WTC11 (cell line): ENCODE results near the gene QPCTL.

ENCODE experiments used
- CBFB ChIP-seq: sonication (generic); formaldehyde crosslinking; IDR thresholded peaks from 2 replicates; pipeline ENCODE4 v1.8.1; 2022; ENCODE audit warnings: mild to moderate bottlenecking, low read depth, missing genetic modification reagents
- IRF2 ChIP-seq: sonication (generic); formaldehyde crosslinking; IDR thresholded peaks from 2 replicates; pipeline ENCODE4 v1.8.0; 2022; ENCODE audit warnings: low read depth, missing genetic modification reagents, borderline replicate concordance
- JUN ChIP-seq: sonication (generic); formaldehyde crosslinking; IDR thresholded peaks from 2 replicates; pipeline ENCODE4 v1.8.0; 2023; ENCODE audit warnings: mild to moderate bottlenecking, missing genetic modification reagents
- NR3C1 ChIP-seq: sonication (generic); formaldehyde crosslinking; conservative IDR thresholded peaks from 2 replicates; pipeline ENCODE4 v1.8.1; 2023; ENCODE audit warnings: low read depth, mild to moderate bottlenecking, missing genetic modification reagents
- TF ChIP-seq, protein P1 (sequence below): fragments of 200-600 bp; IDR thresholded peaks from 2 replicates; pipeline ENCODE4 v1.8.0; 2022; ENCODE audit warnings: antibody characterized with exemption
- TF ChIP-seq, protein P2 (sequence below): sonication (generic); formaldehyde crosslinking; IDR thresholded peaks from 2 replicates; pipeline ENCODE4 v1.8.1; 2023; ENCODE audit warnings: mild to moderate bottlenecking, missing genetic modification reagents, moderate library complexity
- TF ChIP-seq, protein P3 (sequence below): sonication (generic); formaldehyde crosslinking; IDR thresholded peaks from 2 replicates; pipeline ENCODE4 v1.8.1; 2022; ENCODE audit warnings: low read depth, missing genetic modification reagents, borderline replicate concordance
- TF ChIP-seq, protein P4 (sequence below): sonication (generic); formaldehyde crosslinking; conservative IDR thresholded peaks from 2 replicates; pipeline ENCODE4 v1.8.1; 2022; ENCODE audit warnings: mild to moderate bottlenecking, missing genetic modification reagents
- TF ChIP-seq, protein P5 (sequence below): sonication (generic); formaldehyde crosslinking; IDR thresholded peaks from 2 replicates; pipeline ENCODE4 v1.8.1; 2022; ENCODE audit warnings: low read depth, mild to moderate bottlenecking, moderate library complexity, missing genetic modification reagents, borderline replicate concordance

DNA sequence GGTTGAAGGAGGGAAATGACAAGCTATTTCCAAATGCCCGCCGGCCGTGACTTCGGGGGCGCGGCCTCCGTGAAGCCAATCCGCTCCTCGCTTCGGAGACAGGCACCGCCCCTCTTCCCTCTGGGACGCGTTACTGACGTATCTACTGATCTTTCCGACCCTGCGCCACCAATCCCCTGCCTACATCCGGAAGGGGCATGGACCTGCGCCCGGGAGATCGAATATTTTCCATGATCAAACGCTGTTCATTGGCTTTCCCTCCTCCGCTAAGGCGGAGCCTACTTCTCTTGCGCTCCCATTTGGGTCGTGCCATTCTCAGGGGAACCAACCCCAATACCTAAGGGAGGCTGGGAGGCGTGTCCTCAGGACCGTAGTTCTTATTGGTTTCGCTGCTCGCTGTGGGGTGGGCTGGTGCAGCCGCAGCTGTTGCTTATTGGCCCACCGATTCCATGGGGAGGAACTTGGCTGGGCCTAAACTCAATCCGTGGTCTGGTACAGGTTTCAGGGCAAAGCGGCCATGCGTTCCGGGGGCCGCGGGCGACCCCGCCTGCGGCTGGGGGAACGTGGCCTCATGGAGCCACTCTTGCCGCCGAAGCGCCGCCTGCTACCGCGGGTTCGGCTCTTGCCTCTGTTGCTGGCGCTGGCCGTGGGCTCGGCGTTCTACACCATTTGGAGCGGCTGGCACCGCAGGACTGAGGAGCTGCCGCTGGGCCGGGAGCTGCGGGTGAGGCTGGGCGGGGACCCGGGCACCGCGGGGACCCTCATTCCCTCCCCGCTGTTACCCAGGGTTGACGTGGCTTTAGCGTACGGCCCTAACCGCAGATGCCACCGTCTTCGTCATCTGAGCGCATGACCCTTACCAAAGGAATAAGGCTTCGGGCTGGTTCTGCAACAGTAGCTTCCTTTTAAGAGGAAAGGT, at the start of gene QPCTL:
- TF ChIP-seq, protein P1, sequence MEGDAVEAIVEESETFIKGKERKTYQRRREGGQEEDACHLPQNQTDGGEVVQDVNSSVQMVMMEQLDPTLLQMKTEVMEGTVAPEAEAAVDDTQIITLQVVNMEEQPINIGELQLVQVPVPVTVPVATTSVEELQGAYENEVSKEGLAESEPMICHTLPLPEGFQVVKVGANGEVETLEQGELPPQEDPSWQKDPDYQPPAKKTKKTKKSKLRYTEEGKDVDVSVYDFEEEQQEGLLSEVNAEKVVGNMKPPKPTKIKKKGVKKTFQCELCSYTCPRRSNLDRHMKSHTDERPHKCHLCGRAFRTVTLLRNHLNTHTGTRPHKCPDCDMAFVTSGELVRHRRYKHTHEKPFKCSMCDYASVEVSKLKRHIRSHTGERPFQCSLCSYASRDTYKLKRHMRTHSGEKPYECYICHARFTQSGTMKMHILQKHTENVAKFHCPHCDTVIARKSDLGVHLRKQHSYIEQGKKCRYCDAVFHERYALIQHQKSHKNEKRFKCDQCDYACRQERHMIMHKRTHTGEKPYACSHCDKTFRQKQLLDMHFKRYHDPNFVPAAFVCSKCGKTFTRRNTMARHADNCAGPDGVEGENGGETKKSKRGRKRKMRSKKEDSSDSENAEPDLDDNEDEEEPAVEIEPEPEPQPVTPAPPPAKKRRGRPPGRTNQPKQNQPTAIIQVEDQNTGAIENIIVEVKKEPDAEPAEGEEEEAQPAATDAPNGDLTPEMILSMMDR: no peak
- no peak for TF ChIP-seq CBFB (CRISPR knock-in tag)
- TF ChIP-seq, protein P2, sequence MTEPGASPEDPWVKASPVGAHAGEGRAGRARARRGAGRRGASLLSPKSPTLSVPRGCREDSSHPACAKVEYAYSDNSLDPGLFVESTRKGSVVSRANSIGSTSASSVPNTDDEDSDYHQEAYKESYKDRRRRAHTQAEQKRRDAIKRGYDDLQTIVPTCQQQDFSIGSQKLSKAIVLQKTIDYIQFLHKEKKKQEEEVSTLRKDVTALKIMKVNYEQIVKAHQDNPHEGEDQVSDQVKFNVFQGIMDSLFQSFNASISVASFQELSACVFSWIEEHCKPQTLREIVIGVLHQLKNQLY (CRISPR knock-in tag): no peak
- TF ChIP-seq, protein P3, sequence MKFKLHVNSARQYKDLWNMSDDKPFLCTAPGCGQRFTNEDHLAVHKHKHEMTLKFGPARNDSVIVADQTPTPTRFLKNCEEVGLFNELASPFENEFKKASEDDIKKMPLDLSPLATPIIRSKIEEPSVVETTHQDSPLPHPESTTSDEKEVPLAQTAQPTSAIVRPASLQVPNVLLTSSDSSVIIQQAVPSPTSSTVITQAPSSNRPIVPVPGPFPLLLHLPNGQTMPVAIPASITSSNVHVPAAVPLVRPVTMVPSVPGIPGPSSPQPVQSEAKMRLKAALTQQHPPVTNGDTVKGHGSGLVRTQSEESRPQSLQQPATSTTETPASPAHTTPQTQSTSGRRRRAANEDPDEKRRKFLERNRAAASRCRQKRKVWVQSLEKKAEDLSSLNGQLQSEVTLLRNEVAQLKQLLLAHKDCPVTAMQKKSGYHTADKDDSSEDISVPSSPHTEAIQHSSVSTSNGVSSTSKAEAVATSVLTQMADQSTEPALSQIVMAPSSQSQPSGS (CRISPR knock-in tag): no peak
- TF ChIP-seq JUN (CRISPR knock-in tag): no peak
- TF ChIP-seq IRF2 (CRISPR knock-in tag): no peak
- no peak for TF ChIP-seq NR3C1 (CRISPR knock-in tag)
- TF ChIP-seq, protein P4, sequence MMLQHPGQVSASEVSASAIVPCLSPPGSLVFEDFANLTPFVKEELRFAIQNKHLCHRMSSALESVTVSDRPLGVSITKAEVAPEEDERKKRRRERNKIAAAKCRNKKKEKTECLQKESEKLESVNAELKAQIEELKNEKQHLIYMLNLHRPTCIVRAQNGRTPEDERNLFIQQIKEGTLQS (CRISPR knock-in tag): no peak
- TF ChIP-seq, protein P5, sequence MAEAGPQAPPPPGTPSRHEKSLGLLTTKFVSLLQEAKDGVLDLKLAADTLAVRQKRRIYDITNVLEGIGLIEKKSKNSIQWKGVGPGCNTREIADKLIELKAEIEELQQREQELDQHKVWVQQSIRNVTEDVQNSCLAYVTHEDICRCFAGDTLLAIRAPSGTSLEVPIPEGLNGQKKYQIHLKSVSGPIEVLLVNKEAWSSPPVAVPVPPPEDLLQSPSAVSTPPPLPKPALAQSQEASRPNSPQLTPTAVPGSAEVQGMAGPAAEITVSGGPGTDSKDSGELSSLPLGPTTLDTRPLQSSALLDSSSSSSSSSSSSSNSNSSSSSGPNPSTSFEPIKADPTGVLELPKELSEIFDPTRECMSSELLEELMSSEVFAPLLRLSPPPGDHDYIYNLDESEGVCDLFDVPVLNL: 0 out of 2 replicates have a peak, but pooled peaks have one; percentile 27
